ENCODE measurements around the gene VASH2.

DNA sequence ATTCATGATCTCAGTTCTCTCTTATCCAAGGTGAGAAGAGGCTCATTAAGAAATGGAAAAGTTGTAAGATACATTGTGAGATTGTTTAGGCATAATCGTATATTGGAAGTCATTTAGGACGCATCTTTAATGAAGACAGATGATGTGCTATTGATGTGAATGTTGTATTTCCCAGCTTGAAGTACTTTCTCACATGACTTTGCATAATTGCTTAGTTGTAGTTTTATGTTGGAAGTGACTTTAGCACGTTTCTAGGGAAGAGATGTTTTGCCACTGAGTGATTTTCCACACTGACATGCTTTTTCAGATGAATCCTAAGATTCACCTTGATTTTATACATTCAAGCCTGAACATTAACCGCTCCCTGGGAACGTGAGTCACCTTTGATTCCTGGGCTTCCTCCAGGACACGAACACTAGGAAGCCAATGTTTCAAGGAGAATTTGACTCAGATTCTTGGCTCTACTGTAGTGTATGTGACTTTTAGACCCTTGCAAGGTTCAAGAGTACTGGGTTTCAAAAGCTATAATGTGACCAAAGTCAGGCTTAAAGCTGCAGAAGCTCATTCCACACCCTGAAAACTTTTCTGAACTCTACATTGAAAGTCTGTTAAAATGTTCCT lies 37.5 kb downstream of the VASH2 start:
- no peak for TF ChIP-seq CEBPB (IDR thresholded peaks at IDR 0.05)
- TF ChIP-seq NFIC (IDR thresholded peaks at IDR 0.05) = no peak
- no peak for TF ChIP-seq EGR1 (IDR thresholded peaks at IDR 0.05)
- TF ChIP-seq CREB1 (IDR thresholded peaks at IDR 0.05; ENCODE audit: low read depth) = no peak
- no peak for TF ChIP-seq RAD21 (IDR thresholded peaks at IDR 0.05; ENCODE audit: low read depth)

Data from Ishikawa (cell line).